B cell (primary cell): ENCODE measurements around the gene PCDHGA8. TPM values are rescaled to one million over a fixed set of nuclear protein-coding genes. Genes with fewer than 3 reads are reported as not detected.

Source experiments
- ATAC-seq: fragments of 200-7000 bp; cut with Tn5 transposase; one replicate; pipeline ENCODE4 v1.10.0; 2021; ENCODE audit warnings: low read depth, mild to moderate bottlenecking, moderate number of reproducible peaks, moderate library complexity
- CTCF ChIA-PET: fragments of 350-600 bp; sonication (Branson Sonifier 250); formaldehyde crosslinking; loops from one replicate; lab custom pipeline; 2021; ENCODE audit warnings: antibody characterized with exemption, inconsistent platforms; lab: Charles Lee
- POLR2A ChIA-PET: fragments of 350-600 bp; sonication (Branson Sonifier 250); formaldehyde crosslinking; loops from one replicate; lab custom pipeline; 2021; ENCODE audit warnings: antibody characterized with exemption; lab: Charles Lee
- DNase-seq: peaks from one replicate; pipeline ENCODE4 v3.0.0; 2013
- H2AFZ ChIP-seq: 2 replicates; pipeline ENCODE4 v1.6.1; 2012; ENCODE audit warnings: mild to moderate bottlenecking, low read depth, low read length; ENCODE audit not compliant: insufficient read depth, poor library complexity, severe bottlenecking
- H3K27ac ChIP-seq, 2 donors: 1 replicate in 1 of 2; 2 replicates in 1 of 2; pipeline ENCODE4 v1.5.1; 2012 to 2013; ENCODE audit warnings: low read length in 2 of 2, mild to moderate bottlenecking in 2 of 2, moderate library complexity in 1 of 2
- H3K27me3 ChIP-seq, 4 experiments: fragments of 200-600 bp in 1 of 4; sonication (generic) in 1 of 4; replicated peaks in 1 of 4; 1 replicate in 2 of 4; 2 replicates in 2 of 4; pipeline versions ENCODE4 v1.6.1 to v1.7.0; 2013 to 2016; ENCODE audit warnings: low read length in 3 of 4, mild to moderate bottlenecking in 2 of 4, mixed read lengths in 1 of 4, moderate library complexity in 1 of 4; ENCODE audit not compliant: insufficient read depth in 4 of 4, control insufficient read depth in 3 of 4; ENCODE audit errors: control extremely low read depth in 1 of 4
- H3K36me3 ChIP-seq, 2 experiments: replicated peaks in 1 of 2; 1 replicate in 1 of 2; 2 replicates in 1 of 2; pipeline versions ENCODE4 v1.6.1 to v1.7.1; 2013; ENCODE audit warnings: low read length in 1 of 2; ENCODE audit not compliant: insufficient read depth in 2 of 2, control insufficient read depth in 1 of 2; ENCODE audit errors: control extremely low read depth in 1 of 2, extremely low read depth in 1 of 2
- H3K4me1 ChIP-seq, 2 donors: fragments of 200-600 bp in 1 of 2; sonication (generic) in 1 of 2; 1 replicate in 1 of 2; 2 replicates in 1 of 2; pipeline versions ENCODE4 v1.5.1 to v1.6.1; 2013 to 2017; ENCODE audit warnings: low read length in 2 of 2; ENCODE audit not compliant: control insufficient read depth in 2 of 2, insufficient read depth in 2 of 2
- H3K4me2 ChIP-seq: replicated peaks from 2 replicates; pipeline ENCODE3; 2012; ENCODE audit warnings: mild to moderate bottlenecking, low read depth, low read length; ENCODE audit not compliant: poor library complexity, severe bottlenecking
- H3K4me3 ChIP-seq, 5 experiments: fragments of 200-600 bp in 1 of 5; sonication (generic) in 1 of 5; 1 replicate in 3 of 5; 2 replicates in 2 of 5; pipeline versions ENCODE4 v1.5.1 to v1.7.0; 2011 to 2016; ENCODE audit warnings: low read length in 4 of 5, mild to moderate bottlenecking in 4 of 5, low read depth in 2 of 5, control low read depth in 1 of 5, moderate library complexity in 1 of 5; ENCODE audit not compliant: insufficient read depth in 1 of 5; ENCODE audit errors: control extremely low read depth in 1 of 5, extremely low read depth in 1 of 5
- H3K79me2 ChIP-seq: fragments of 200-600 bp; sonication (generic); one replicate; pipeline ENCODE4 v1.6.0; 2016; ENCODE audit warnings: low read length; ENCODE audit not compliant: control insufficient read depth, insufficient read depth
- H3K9ac ChIP-seq: fragments of 200-600 bp; sonication (generic); 2 replicates; pipeline ENCODE4 v1.6.1; 2017; ENCODE audit warnings: mild to moderate bottlenecking, low read length, moderate library complexity
- H3K9me3 ChIP-seq, 3 donors: one replicate each; pipeline versions ENCODE4 v1.6.1 to v1.7.1; 2013; ENCODE audit warnings: low read length in 2 of 3; ENCODE audit not compliant: control insufficient read depth in 2 of 3, insufficient read depth in 1 of 3; ENCODE audit errors: control extremely low read depth in 1 of 3
- H4K20me1 ChIP-seq: 2 replicates; pipeline ENCODE4 v1.6.0; 2012; ENCODE audit warnings: mild to moderate bottlenecking, low read length; ENCODE audit not compliant: insufficient read depth, control insufficient read depth, poor library complexity, severe bottlenecking
- H3K27ac Mint-ChIP-seq: one replicate; pipeline ENCODE4 v1.8.0; 2021; ENCODE audit warnings: mixed read lengths
- H3K27me3 Mint-ChIP-seq: one replicate; pipeline ENCODE4 v1.8.0; 2021; ENCODE audit warnings: mixed read lengths
- H3K4me1 Mint-ChIP-seq: one replicate; pipeline ENCODE4 v1.8.0; 2021; ENCODE audit warnings: mixed read lengths
- H3K4me3 Mint-ChIP-seq: one replicate; pipeline ENCODE4 v1.8.0; 2021; ENCODE audit warnings: mixed read lengths
- H3K9me3 Mint-ChIP-seq: one replicate; pipeline ENCODE4 v1.8.0; 2022; ENCODE audit warnings: mixed read lengths; ENCODE audit not compliant: insufficient read depth
- EZH2 ChIP-seq: IDR thresholded peaks from 2 replicates; pipeline ENCODE4 v1.6.1; 2012; ENCODE audit warnings: borderline replicate concordance, low read depth, mild to moderate bottlenecking, moderate library complexity, low read length; ENCODE audit not compliant: insufficient read depth, poor library complexity, severe bottlenecking
- WGBS: methylation state at CpG from one replicate; pipeline ENCODE4 v1.1.5; 2013; ENCODE audit warnings: missing lambda C conversion rate; ENCODE audit not compliant: insufficient coverage; 5-methylcytosine and 5-hydroxymethylcytosine counted together
- intact Hi-C: fragments of 100-400 bp; cut with micrococcal nuclease; formaldehyde crosslinking; loops from one replicate; pipeline ENCODE4 v1.10.0; 2022
- polyA plus RNA-seq: library from polyadenylated mRNA; depleted of rRNA; stranded (reverse); fragments of >200 nt; gene quantifications from 2 replicates; pipeline ENCODE4 v1.2.3, GENCODE V29; 2012
- total RNA-seq, 2 donors: library from RNA; stranded (reverse); fragments of 120-200 nt in 1 of 2; gene quantifications; 1 replicate in 1 of 2; 2 replicates in 1 of 2; pipeline versions ENCODE4 v1.2.3 to v1.2.4, GENCODE V29; 2013 to 2022
- TF ChIP-seq, protein P1 (sequence below): fragments of 200-600 bp; IDR thresholded peaks from one replicate; pipeline ENCODE4 v1.8.0; 2022; ENCODE audit warnings: antibody characterized with exemption, mild to moderate bottlenecking

The PCDHGA8 gene
- total and polyA plus RNA-seq, 2 donors (not counting 1 experiment from before 2014, with no cell fraction given), result 0.21 to 1.2 TPM

DNA sequence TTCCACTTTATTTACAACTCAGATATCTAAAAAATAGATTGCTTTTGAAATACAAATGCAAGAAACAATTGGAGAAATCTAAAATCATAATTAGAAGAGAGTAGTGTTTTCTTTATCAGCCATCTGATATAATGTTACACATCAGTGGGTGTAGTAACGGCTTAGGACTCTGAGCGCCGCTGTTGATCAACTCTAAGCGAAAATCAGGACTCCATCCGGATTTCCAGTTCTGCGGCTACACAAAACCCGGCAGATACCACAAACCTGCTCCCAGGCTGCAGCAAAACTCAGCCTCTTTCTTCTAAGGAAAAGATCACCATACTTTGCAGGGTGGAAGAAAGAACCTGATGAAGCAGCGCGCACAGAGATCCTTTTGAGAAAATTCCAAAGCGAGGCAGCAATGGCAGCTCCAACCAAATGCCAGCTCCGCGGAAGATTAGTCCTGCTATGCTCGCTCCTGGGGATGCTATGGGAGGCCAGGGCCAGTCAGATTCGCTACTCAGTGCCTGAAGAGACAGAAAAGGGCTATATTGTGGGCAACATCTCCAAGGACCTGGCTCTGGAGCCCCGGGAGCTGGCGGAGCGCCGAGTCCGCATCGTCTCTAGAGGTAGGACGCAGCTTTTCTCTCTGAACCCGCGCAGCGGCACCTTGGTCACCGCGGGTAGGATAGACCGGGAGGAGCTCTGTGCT lies 10.3 kb downstream of the PCDHGA8 start, which contains the start of gene PCDHGA9:
PCDHGA9 (plus strand) TSS at position 226 of the 691 bp plus-strand sequence; CDS start at position 401, 175 bp downstream.
- Mint-ChIP-seq H3K27me3 (peaks cover 55% of the 10 kb centered on the region), H3K9me3 (peaks cover 9% of the 10 kb centered on the region), H3K4me3 (peak within 1 kb of the TSS; percentile 73), H3K4me1 (peaks cover 2% of the 10 kb centered on the region), H3K27ac (no peak within 1 kb of the TSS)
- POLR2A ChIA-PET, result no interaction called here
- Histone ChIP-seq H3K9me3 (peaks cover 0 to 50% (median 18%) of the 10 kb centered on the region in 3 donors), H3K9ac (peak within 1 kb of the TSS; percentile 29), H3K27me3 (peaks cover 0 to 55% (median 35%) of the 10 kb centered on the region in 4 experiments), H3K4me1 (no peaks in the 10 kb centered on the region), H3K27ac (no peak within 1 kb of the TSS), H4K20me1 (no peaks in the 10 kb centered on the region), H3K4me2 (peak within 1 kb of the TSS; percentile 52), H3K79me2 (no peaks in the 10 kb centered on the region), H3K36me3 (no peaks in the 10 kb centered on the region), H3K4me3 (peak within 1 kb of the TSS in 3 of 5 experiments; percentile 21 to 39 (median 21)), H2AFZ (peak within 1 kb of the TSS; percentile 44)
- 29% methylated on average over 26 of the region's 27 CpGs for WGBS
- intact Hi-C loops, result loop anchor here (5.0 kb wide), 1 partner anchor 35 kb away; no protein-coding TSS in a partner anchor
- TF ChIP-seq, protein P1, sequence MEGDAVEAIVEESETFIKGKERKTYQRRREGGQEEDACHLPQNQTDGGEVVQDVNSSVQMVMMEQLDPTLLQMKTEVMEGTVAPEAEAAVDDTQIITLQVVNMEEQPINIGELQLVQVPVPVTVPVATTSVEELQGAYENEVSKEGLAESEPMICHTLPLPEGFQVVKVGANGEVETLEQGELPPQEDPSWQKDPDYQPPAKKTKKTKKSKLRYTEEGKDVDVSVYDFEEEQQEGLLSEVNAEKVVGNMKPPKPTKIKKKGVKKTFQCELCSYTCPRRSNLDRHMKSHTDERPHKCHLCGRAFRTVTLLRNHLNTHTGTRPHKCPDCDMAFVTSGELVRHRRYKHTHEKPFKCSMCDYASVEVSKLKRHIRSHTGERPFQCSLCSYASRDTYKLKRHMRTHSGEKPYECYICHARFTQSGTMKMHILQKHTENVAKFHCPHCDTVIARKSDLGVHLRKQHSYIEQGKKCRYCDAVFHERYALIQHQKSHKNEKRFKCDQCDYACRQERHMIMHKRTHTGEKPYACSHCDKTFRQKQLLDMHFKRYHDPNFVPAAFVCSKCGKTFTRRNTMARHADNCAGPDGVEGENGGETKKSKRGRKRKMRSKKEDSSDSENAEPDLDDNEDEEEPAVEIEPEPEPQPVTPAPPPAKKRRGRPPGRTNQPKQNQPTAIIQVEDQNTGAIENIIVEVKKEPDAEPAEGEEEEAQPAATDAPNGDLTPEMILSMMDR, result peak; percentile 42
- TF ChIP-seq EZH2, result no peak
- peak; percentile 25 for DNase-seq
- no peak for ATAC-seq
- CTCF ChIA-PET, result interaction anchor here (0.8 to 1.8 kb wide), 7 partner anchors 10 to 164 kb away, joined by 3 to 7 read pairs (median 4); partner anchors contain the start of genes PCDHGA10, PCDHGA12 and PCDHGB7

DNA sequence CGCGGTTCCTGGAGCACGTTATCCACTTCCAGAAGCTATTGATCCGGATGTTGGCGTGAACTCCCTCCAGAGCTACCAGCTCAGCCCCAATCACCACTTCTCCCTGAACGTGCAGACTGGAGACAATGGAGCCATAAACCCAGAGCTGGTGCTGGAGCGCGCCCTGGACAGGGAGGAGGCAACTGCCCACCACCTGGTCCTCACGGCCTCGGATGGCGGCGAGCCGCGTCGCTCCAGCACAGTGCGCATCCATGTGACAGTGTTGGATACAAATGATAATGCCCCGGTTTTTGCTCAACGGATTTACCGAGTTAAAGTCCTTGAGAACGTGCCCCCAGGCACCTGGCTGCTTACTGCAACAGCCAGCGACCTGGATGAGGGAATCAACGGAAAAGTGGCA lies 11.0 kb downstream of the PCDHGA8 start:
- Histone ChIP-seq H3K9me3 (peaks cover 0 to 54% (median 21%) of the 10 kb centered on the region in 3 donors), H3K79me2 (no peaks in the 10 kb centered on the region), H3K27me3 (peaks cover 0 to 61% (median 38%) of the 10 kb centered on the region in 4 experiments), H3K4me2 (no peak overlapping the region), H3K36me3 (no peaks in the 10 kb centered on the region), H3K4me3 (no peak overlapping the region), H3K4me1 (no peaks in the 10 kb centered on the region), H2AFZ (no peak overlapping the region), H4K20me1 (no peaks in the 10 kb centered on the region), H3K9ac (no peak overlapping the region), H3K27ac (no peak overlapping the region)
- H3K4me3 Mint-ChIP-seq, result no peak overlapping the region
- TF ChIP-seq EZH2, result no peak
- intact Hi-C loops, result loop anchor here (5.0 kb wide), 1 partner anchor 36 kb away; no protein-coding TSS in a partner anchor
- ChIA-PET POLR2A (no interaction called here), CTCF (interaction anchor here (1.1 to 1.8 kb wide), 6 partner anchors 10 to 164 kb away, joined by 3 to 7 read pairs (median 4); partner anchors contain the start of genes PCDHGA10 and PCDHGB7)
- H3K27ac Mint-ChIP-seq, result no peak overlapping the region
- H3K27me3 Mint-ChIP-seq, result peaks cover 58% of the 10 kb centered on the region
- H3K9me3 Mint-ChIP-seq, result peaks cover 9% of the 10 kb centered on the region
- no peak for ATAC-seq
- peaks cover 4% of the 10 kb centered on the region for H3K4me1 Mint-ChIP-seq
- no peak for DNase-seq
- 44% methylated on average over 19 of the region's 22 CpGs for WGBS
